GM23338 (cell line): ENCODE data around the gene TTC28. TPM values are rescaled to one million over a fixed set of nuclear protein-coding genes. Genes with fewer than 3 reads are reported as not detected.
"Not testable (repeated sequence)": the region's sequence is repeated elsewhere in the genome, so short reads cannot be mapped to it uniquely, and the experiment has no call there.

Experiments used
- ATAC-seq: fragments of 200-7000 bp; cut with Tn5 transposase; 3 replicates; pipeline ENCODE4 v1.9.1; 2020
- DNase-seq: peaks from one replicate; pipeline ENCODE4 v3.0.0-alpha.2; 2015; ENCODE audit warnings: low spot score
- H2AFZ ChIP-seq: fragments of 200-600 bp; sonication (generic); 2 replicates; pipeline ENCODE4 v1.8.0; 2016; ENCODE audit warnings: antibody characterized with exemption, mild to moderate bottlenecking, moderate library complexity
- H3F3A ChIP-seq: fragments of 200-600 bp; sonication (generic); replicated peaks from 2 replicates; pipeline ENCODE4 v1.8.0; 2017; ENCODE audit warnings: antibody characterized with exemption, mixed run types, low read depth
- H3K27ac ChIP-seq: fragments of 200-600 bp; sonication (generic); 2 replicates; pipeline ENCODE4 v1.6.1; 2016; ENCODE audit warnings: low read depth
- H3K27me3 ChIP-seq: fragments of 200-600 bp; sonication (generic); 2 replicates; pipeline ENCODE4 v1.8.0; 2016; ENCODE audit warnings: mild to moderate bottlenecking, mixed run types, moderate library complexity; ENCODE audit not compliant: insufficient read depth
- H3K36me3 ChIP-seq: fragments of 200-600 bp; sonication (generic); 2 replicates; pipeline ENCODE4 v1.8.0; 2016; ENCODE audit warnings: mild to moderate bottlenecking; ENCODE audit not compliant: insufficient read depth
- H3K4me1 ChIP-seq: fragments of 200-600 bp; sonication (generic); 2 replicates; pipeline ENCODE4 v1.8.0; 2016; ENCODE audit warnings: mild to moderate bottlenecking, moderate library complexity; ENCODE audit not compliant: insufficient read depth
- H3K4me2 ChIP-seq: fragments of 200-600 bp; sonication (generic); 2 replicates; pipeline ENCODE4 v1.7.1; 2017; ENCODE audit warnings: mixed run types
- H3K4me3 ChIP-seq: fragments of 200-600 bp; sonication (generic); 2 replicates; pipeline ENCODE4 v1.6.1; 2016; ENCODE audit warnings: mixed run types
- H3K79me2 ChIP-seq: fragments of 200-600 bp; sonication (generic); replicated peaks from 2 replicates; pipeline ENCODE4 v1.8.0; 2017; ENCODE audit warnings: mild to moderate bottlenecking; ENCODE audit not compliant: insufficient read depth
- H3K9me2 ChIP-seq: fragments of 200-600 bp; sonication (generic); 2 replicates; pipeline ENCODE4 v1.8.0; 2017; ENCODE audit not compliant: insufficient read depth
- H4K20me1 ChIP-seq: fragments of 200-600 bp; sonication (generic); replicated peaks from 2 replicates; pipeline ENCODE4 v1.8.0; 2017; ENCODE audit warnings: mild to moderate bottlenecking; ENCODE audit not compliant: insufficient read depth
- H3K27ac Mint-ChIP-seq: 2 replicates; pipeline ENCODE4 v1.8.0; 2020; ENCODE audit warnings: inconsistent platforms, mild to moderate bottlenecking, moderate library complexity, mixed read lengths
- H3K27me3 Mint-ChIP-seq: 3 replicates; pipeline ENCODE4 v1.8.0; 2022; ENCODE audit warnings: low read depth, mild to moderate bottlenecking, moderate library complexity, mixed read lengths, inconsistent platforms; ENCODE audit not compliant: insufficient read depth, poor library complexity
- H3K36me3 Mint-ChIP-seq: 3 replicates; pipeline ENCODE4 v1.8.0; 2021; ENCODE audit warnings: low read depth, mild to moderate bottlenecking, inconsistent platforms, moderate library complexity, mixed read lengths
- H3K4me1 Mint-ChIP-seq: 3 replicates; pipeline ENCODE4 v1.8.0; 2020; ENCODE audit warnings: mild to moderate bottlenecking, inconsistent platforms, mixed read lengths
- H3K4me3 Mint-ChIP-seq: 3 replicates; pipeline ENCODE4 v1.8.0; 2021; ENCODE audit warnings: moderate library complexity, mild to moderate bottlenecking, inconsistent platforms, mixed read lengths
- H3K9me3 Mint-ChIP-seq: 3 replicates; pipeline ENCODE4 v1.8.0; 2020; ENCODE audit warnings: moderate library complexity, mild to moderate bottlenecking, inconsistent platforms, mixed read lengths
- CREB1 ChIP-seq: fragments of 250-450 bp; sonication (Bioruptor Pico); IDR thresholded peaks from 2 replicates; pipeline ENCODE4 v1.5.0; 2020; ENCODE audit warnings: low read depth, mild to moderate bottlenecking, moderate library complexity
- CTCF ChIP-seq, 2 experiments: fragments of 200-600 bp in 1 of 2; sonication (generic) in 1 of 2; conservative IDR thresholded peaks; 2 replicates each; pipeline versions ENCODE4 v1.5.1 to v1.6.1; 2016 to 2017; ENCODE audit warnings: antibody characterized with exemption in 2 of 2, low read depth in 2 of 2, mild to moderate bottlenecking in 2 of 2, moderate library complexity in 1 of 2
- ETS1 ChIP-seq: IDR thresholded peaks from 2 replicates; pipeline ENCODE4 v1.6.1; 2016; ENCODE audit warnings: antibody characterized with exemption
- EZH2 ChIP-seq: fragments of 200-600 bp; sonication (generic); IDR thresholded peaks from one replicate; pipeline ENCODE4 v1.8.0; 2017; ENCODE audit warnings: antibody characterized with exemption, mild to moderate bottlenecking, low read depth; ENCODE audit not compliant: unreplicated experiment
- EZH2phosphoT487 ChIP-seq: fragments of 200-600 bp; sonication (generic); IDR thresholded peaks from one replicate; pipeline ENCODE4 v1.8.1; 2018; ENCODE audit warnings: antibody characterized with exemption; ENCODE audit not compliant: unreplicated experiment
- JUNB ChIP-seq: IDR thresholded peaks from one replicate; pipeline ENCODE4 v1.6.1; 2016; ENCODE audit warnings: antibody characterized with exemption; ENCODE audit not compliant: unreplicated experiment
- NANOG ChIP-seq: IDR thresholded peaks from 2 replicates; pipeline ENCODE4 v1.6.1; 2016; ENCODE audit warnings: antibody characterized with exemption, borderline replicate concordance
- REST ChIP-seq: IDR thresholded peaks from one replicate; pipeline ENCODE4 v1.6.1; 2018; ENCODE audit warnings: antibody characterized with exemption; ENCODE audit not compliant: unreplicated experiment
- STAT1 ChIP-seq: IDR thresholded peaks from one replicate; pipeline ENCODE4 v1.6.1; 2016; ENCODE audit warnings: antibody characterized with exemption; ENCODE audit not compliant: unreplicated experiment
- ZNF114 ChIP-seq: fragments of 250-450 bp; sonication (Bioruptor Pico); IDR thresholded peaks from 2 replicates; pipeline ENCODE4 v1.5.0; 2020; ENCODE audit warnings: mild to moderate bottlenecking, moderate library complexity
- polyA plus RNA-seq: library from polyadenylated mRNA; unstranded; fragments of >200 nt; fragmentation: Nextera tagmentation; extraction: Ambion mirVana; gene quantifications from 2 replicates; pipeline ENCODE4 v1.2.1, GENCODE V29; 2016
- total RNA-seq: library from RNA; depleted of rRNA; stranded (reverse); fragments of >200 nt; shearing (Covaris generic); gene quantifications from 2 replicates; pipeline ENCODE4 v1.2.3, GENCODE V29; 2014

TTC28 gene
- total and polyA plus RNA-seq, 2 experiments from 2014 or later: 4.5 to 16.1 TPM

- TF ChIP-seq CREB1 (CRISPR knock-in tag) (no peak), ETS1 (no peak), EZH2 (no peak), ZNF114 (CRISPR knock-in tag) (no peak), EZH2phosphoT487 (no peak), REST (no peak)
Measured at GRCh38 chr22:28619236-28619635, 60.4 kb downstream of the TTC28 start (continued).

DNA sequence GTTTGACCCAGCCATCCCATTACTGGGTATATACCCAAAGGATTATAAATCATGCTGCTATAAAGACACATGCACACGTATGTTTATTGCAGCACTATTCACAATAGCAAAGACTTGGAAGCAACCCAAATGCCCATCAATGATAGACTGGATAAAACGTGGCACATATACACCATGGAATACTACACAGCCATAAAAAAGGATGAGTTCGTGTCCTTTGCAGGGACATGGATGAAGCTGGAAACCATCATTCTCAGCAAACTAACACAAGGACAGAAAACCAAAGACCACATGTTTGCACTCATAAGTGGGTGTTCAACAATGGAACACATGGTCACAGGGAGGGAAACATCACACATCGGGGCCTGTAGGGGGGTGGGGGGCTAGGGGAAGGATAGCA is 64.2 kb downstream of the TTC28 start:
- H3F3A ChIP-seq, H3K79me2 ChIP-seq, ATAC-seq, H3K4me1 ChIP-seq, H3K9me2 ChIP-seq, H3K4me3 Mint-ChIP-seq, H3K27me3 Mint-ChIP-seq, DNase-seq, H3K4me1 Mint-ChIP-seq, H3K36me3 Mint-ChIP-seq, H3K4me2 ChIP-seq, H3K36me3 ChIP-seq, H3K27ac ChIP-seq, H4K20me1 ChIP-seq, H3K4me3 ChIP-seq, H2AFZ ChIP-seq, H3K27ac Mint-ChIP-seq, H3K27me3 ChIP-seq: not testable (repeated sequence)
- H3K9me3 Mint-ChIP-seq: peaks cover 12% of the 10 kb centered on the region

- Mint-ChIP-seq H3K4me3 (no peak overlapping the region), H3K27me3 (peaks cover 2% of the 10 kb centered on the region), H3K27ac (no peak overlapping the region)
- TF ChIP-seq REST (no peak), CREB1 (CRISPR knock-in tag) (no peak), NANOG (no peak), JUNB (no peak), STAT1 (no peak), CTCF (conservative IDR thresholded peaks at IDR 0.05; ENCODE audit: low read depth in 2 of 2) (no peak)
Measured at GRCh38 chr22:28609921-28610320, 69.7 kb downstream of the TTC28 start.

More at GRCh38 chr22:28609921-28610320, 69.7 kb downstream of the TTC28 start:
- Histone ChIP-seq H3K27me3 (no peaks in the 10 kb centered on the region), H4K20me1 (no peaks in the 10 kb centered on the region), H2AFZ (no peak overlapping the region), H3F3A (no peaks in the 10 kb centered on the region), H3K4me1 (no peaks in the 10 kb centered on the region; the same call in 1 of the 2 replicates), H3K4me2 (no peak overlapping the region), H3K36me3 (no peaks in the 10 kb centered on the region), H3K27ac (no peak overlapping the region), H3K4me3 (no peak overlapping the region), H3K9me2 (peaks cover 4% of the 10 kb centered on the region; the same call in 1 of the 2 replicates), H3K79me2 (0 out of 2 replicates have a peak, but pooled peaks cover 5% of the 10 kb centered on the region)
- H3K4me1 Mint-ChIP-seq: peaks cover 15% of the 10 kb centered on the region
- H3K9me3 Mint-ChIP-seq: peaks cover 7% of the 10 kb centered on the region; the same call in 2 of the 3 replicates
- DNase-seq (no peak), ATAC-seq (no peak)
- peaks cover 13% of the 10 kb centered on the region for H3K36me3 Mint-ChIP-seq
